ENCODE results near the gene OR56B1. TPM values are rescaled to one million over a fixed set of nuclear protein-coding genes. Genes with fewer than 3 reads are reported as not detected.

Gene OR56B1
- total RNA-seq, 4 donors from 2014 or later = not detected

- in situ Hi-C loops (cut with MboI; ENCODE audit: low sequenced_read_pairs in 4 of 4) = no loop called here
Measured at GRCh38 chr11:5737670-5738392, 1.6 kb downstream of the OR56B1 start.

GRCh38 chr11:5738431-5738830 is 2.2 kb downstream of the OR56B1 start:
- Histone ChIP-seq H3K4me3 (no peak overlapping the region), H3K27ac (no peak overlapping the region), H3K9me3 (no peaks in the 10 kb centered on the region), H3K4me1 (no peaks in the 10 kb centered on the region), H3K36me3 (no peaks in the 10 kb centered on the region), H3K27me3 (no peaks in the 10 kb centered on the region)
- TF ChIP-seq CTCF (IDR thresholded peaks at IDR 0.05 in 4 of 5, conservative IDR thresholded peaks at IDR 0.05 in 1 of 5) (no peak), POLR2A (IDR thresholded peaks at IDR 0.05) (no peak)
- DNase-seq (no peak), ATAC-seq (no peak)
- in situ Hi-C loops (cut with MboI; ENCODE audit: low sequenced_read_pairs in 4 of 4) (no loop called here), intact Hi-C loops (cut with DNase I; ENCODE audit: low total_unique reads) (no loop called here)

More at GRCh38 chr11:5737670-5738392, 1.6 kb downstream of the OR56B1 start:
- Histone ChIP-seq H3K4me1 (no peaks in the 10 kb centered on the region), H3K27me3 (no peaks in the 10 kb centered on the region), H3K36me3 (no peaks in the 10 kb centered on the region), H3K4me3 (no peak overlapping the region), H3K9me3 (no peaks in the 10 kb centered on the region), H3K27ac (no peak overlapping the region)
- intact Hi-C loops (cut with DNase I; ENCODE audit: low total_unique reads) = no loop called here
- TF ChIP-seq CTCF (IDR thresholded peaks at IDR 0.05 in 4 of 5, conservative IDR thresholded peaks at IDR 0.05 in 1 of 5) = no peak
- TF ChIP-seq POLR2A (IDR thresholded peaks at IDR 0.05) = no peak
- DNase-seq (no peak), ATAC-seq (no peak)

- no peak for DNase-seq
- no peak for ATAC-seq
- H3K4me3 ChIP-seq = no peak overlapping the region
- H3K9me3 ChIP-seq = no peaks in the 10 kb centered on the region
- H3K4me1 ChIP-seq = no peaks in the 10 kb centered on the region
- H3K36me3 ChIP-seq = no peaks in the 10 kb centered on the region
- H3K27me3 ChIP-seq = no peaks in the 10 kb centered on the region
- intact Hi-C loops (cut with DNase I; ENCODE audit: low total_unique reads) (no loop called here), in situ Hi-C loops (cut with MboI; ENCODE audit: low sequenced_read_pairs in 4 of 4) (no loop called here)
- H3K27ac ChIP-seq = no peak overlapping the region
- TF ChIP-seq CTCF (IDR thresholded peaks at IDR 0.05 in 4 of 5, conservative IDR thresholded peaks at IDR 0.05 in 1 of 5) (no peak), POLR2A (IDR thresholded peaks at IDR 0.05) (no peak)
Measured at GRCh38 chr11:5746614-5747013, 10.4 kb downstream of the OR56B1 start.

GRCh38 chr11:5749836-5750235 is 13.6 kb downstream of the OR56B1 start:
- TF ChIP-seq POLR2A (IDR thresholded peaks at IDR 0.05) (no peak), CTCF (IDR thresholded peaks at IDR 0.05 in 4 of 5, conservative IDR thresholded peaks at IDR 0.05 in 1 of 5) (no peak)
- intact Hi-C loops (cut with DNase I; ENCODE audit: low total_unique reads) (no loop called here), in situ Hi-C loops (cut with MboI; ENCODE audit: low sequenced_read_pairs in 4 of 4) (no loop called here)
- Histone ChIP-seq H3K36me3 (no peaks in the 10 kb centered on the region), H3K9me3 (no peaks in the 10 kb centered on the region), H3K27ac (no peak overlapping the region), H3K27me3 (no peaks in the 10 kb centered on the region), H3K4me1 (no peaks in the 10 kb centered on the region), H3K4me3 (no peak overlapping the region)
- DNase-seq (no peak), ATAC-seq (no peak)

GRCh38 chr11:5753943-5754342 is 17.7 kb downstream of the OR56B1 start, which contains the start of gene OR52N4:
Gene OR52N4, plus strand, starts transcription at chr11:5754243. Its CDS starts 498 bp downstream, at chr11:5754741.
- ATAC-seq = no peak
- Histone ChIP-seq H3K4me3 (no peak within 1 kb of the TSS), H3K27ac (no peak within 1 kb of the TSS), H3K4me1 (no peaks in the 10 kb centered on the region), H3K9me3 (no peaks in the 10 kb centered on the region), H3K27me3 (no peaks in the 10 kb centered on the region), H3K36me3 (no peaks in the 10 kb centered on the region)
- no peak for TF ChIP-seq POLR2A (IDR thresholded peaks at IDR 0.05)
- no peak for TF ChIP-seq CTCF (IDR thresholded peaks at IDR 0.05 in 4 of 5, conservative IDR thresholded peaks at IDR 0.05 in 1 of 5)
- intact Hi-C loops (cut with DNase I; ENCODE audit: low total_unique reads) (no loop called here), in situ Hi-C loops (cut with MboI; ENCODE audit: low sequenced_read_pairs in 4 of 4) (no loop called here)
- no peak for DNase-seq
